GM12891 (cell line): ENCODE data around the gene GUCA1A.

Experiments
- PAX5 ChIP-seq: IDR thresholded peaks from 2 replicates; pipeline ENCODE4 v1.6.1; 2011; ENCODE audit warnings: low read length, moderate library complexity, mild to moderate bottlenecking; ENCODE audit not compliant: insufficient read depth, severe bottlenecking
- POLR2A ChIP-seq: IDR thresholded peaks from 2 replicates; pipeline ENCODE4 v1.6.1; 2011; ENCODE audit warnings: low read depth, low read length, control low read depth
- POLR2AphosphoS5 ChIP-seq: IDR thresholded peaks from 2 replicates; pipeline ENCODE4 v1.6.1; 2011; ENCODE audit warnings: low read depth, low read length, control low read depth
- POU2F2 ChIP-seq: IDR thresholded peaks from 2 replicates; pipeline ENCODE4 v1.6.1; 2011; ENCODE audit warnings: low read depth, mild to moderate bottlenecking, control low read depth, low read length, moderate library complexity
- SPI1 ChIP-seq: IDR thresholded peaks from 2 replicates; pipeline ENCODE4 v1.6.1; 2011; ENCODE audit warnings: low read depth, low read length, control low read depth
- TAF1 ChIP-seq: IDR thresholded peaks from 2 replicates; pipeline ENCODE4 v1.6.1; 2011; ENCODE audit warnings: low read depth, low read length, control low read depth

DNA sequence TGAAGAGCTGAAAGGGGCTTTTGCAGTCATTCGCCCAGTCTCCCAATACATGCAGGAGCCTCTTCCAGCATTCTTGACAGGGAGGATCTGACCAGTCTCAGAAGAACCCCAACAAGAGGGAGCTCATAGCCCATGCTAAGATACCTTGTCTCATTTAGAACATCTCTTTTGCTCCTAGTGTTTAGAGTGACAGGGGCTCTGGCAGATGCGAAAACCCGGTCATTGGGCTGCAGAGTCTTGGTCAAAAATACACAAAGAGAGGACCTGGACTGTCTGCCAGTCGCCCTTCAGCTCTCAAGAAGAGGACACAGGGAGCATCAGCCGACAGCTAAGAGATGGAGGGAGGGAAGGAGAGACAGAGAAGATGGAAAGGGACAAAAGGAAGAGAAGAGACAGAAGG is 20.9 kb downstream of the GUCA1A start:
- no peak for TF ChIP-seq PAX5
- no peak for TF ChIP-seq POLR2A
- no peak for TF ChIP-seq POLR2AphosphoS5
- no peak for TF ChIP-seq TAF1
- no peak for TF ChIP-seq POU2F2
- no peak for TF ChIP-seq SPI1
